ENCODE results near the gene ABI3BP.

- no peak for TF ChIP-seq EZH2 (IDR thresholded peaks at IDR 0.05; ENCODE audit: insufficient read depth, poor library complexity, severe bottlenecking)
- no peak for TF ChIP-seq EZH2phosphoT487 (IDR thresholded peaks at IDR 0.05; ENCODE audit: insufficient read depth, low read depth)
Observed at GRCh38 chr3:100891033-100891432, 102.2 kb downstream of the ABI3BP start.

All from GM23248 (cell line).